Body of pancreas (tissue), 4 donors: Measurements from ENCODE around the gene RBM44. TPM values are rescaled to one million over a fixed set of nuclear protein-coding genes. Genes with fewer than 3 reads are reported as not detected.
"Not testable (repeated sequence)": the region's sequence is repeated elsewhere in the genome, so short reads cannot be mapped to it uniquely, and the experiment has no call there.

ENCODE experiments used
- ATAC-seq: fragments of 150-250 bp; one replicate; pipeline ENCODE4 v1.9.1; 2016
- DNase-seq, 4 donors: peaks; one replicate each; pipeline ENCODE4 v3.0.0-alpha.2; 2019
- H3K27ac ChIP-seq, 4 donors: fragments of 200-600 bp; sonication (generic); 1 replicate in 3 of 4; 2 replicates in 1 of 4; pipeline versions ENCODE4 v1.5.1 to v1.6.1; 2016 to 2019; ENCODE audit warnings: mild to moderate bottlenecking in 1 of 4, mixed read lengths in 1 of 4, moderate library complexity in 1 of 4
- H3K27me3 ChIP-seq, 2 donors: fragments of 200-600 bp; sonication (generic); one replicate each; pipeline ENCODE4 v1.6.0; 2016; ENCODE audit warnings: mild to moderate bottlenecking in 1 of 2
- H3K36me3 ChIP-seq, 2 donors: fragments of 200-600 bp; sonication (generic); replicated peaks in 1 of 2; 2 replicates each; pipeline ENCODE4 v1.5.1; 2016; ENCODE audit warnings: low read depth in 2 of 2; ENCODE audit not compliant: insufficient read depth in 1 of 2
- H3K4me1 ChIP-seq: fragments of 200-600 bp; sonication (generic); one replicate; pipeline ENCODE4 v1.6.0; 2016
- H3K4me3 ChIP-seq, 2 donors: fragments of 200-600 bp; sonication (generic); 1 replicate in 1 of 2; 2 replicates in 1 of 2; pipeline ENCODE4 v1.5.1; 2016 to 2019
- H3K9me3 ChIP-seq, 3 donors: fragments of 200-600 bp; sonication (generic); 1 replicate in 2 of 3; 2 replicates in 1 of 3; pipeline ENCODE4 v1.5.1; 2016
- POLR2A ChIP-seq, 3 donors: fragments of 450-650 bp; IDR thresholded peaks; one replicate each; pipeline ENCODE4 v1.6.1; 2016; ENCODE audit warnings: antibody characterized with exemption in 3 of 3, mild to moderate bottlenecking in 2 of 3
- WGBS, 2 donors: methylation state at CpG; one replicate each; pipeline ENCODE4 v1.1.5; 2017; 5-methylcytosine and 5-hydroxymethylcytosine counted together
- intact Hi-C: fragments of 100-400 bp; cut with DNase I; formaldehyde crosslinking; loops from one replicate; pipeline ENCODE4 v1.15.1; 2023
- total RNA-seq, 2 donors: library from RNA; depleted of rRNA; stranded (reverse); fragments of >200 nt; gene quantifications; one replicate each; pipeline ENCODE4 v1.1.0, GENCODE V29; 2016
- TF ChIP-seq, protein P1 (sequence below), 7 experiments: fragments of 450-650 bp in 4 of 7; fragments of 200-600 bp in 3 of 7; sonication (generic) in 3 of 7; IDR thresholded peaks; one replicate each; pipeline ENCODE4 v1.5.1; 2016 to 2019; ENCODE audit warnings: antibody characterized with exemption in 7 of 7

The RBM44 gene, protein sequence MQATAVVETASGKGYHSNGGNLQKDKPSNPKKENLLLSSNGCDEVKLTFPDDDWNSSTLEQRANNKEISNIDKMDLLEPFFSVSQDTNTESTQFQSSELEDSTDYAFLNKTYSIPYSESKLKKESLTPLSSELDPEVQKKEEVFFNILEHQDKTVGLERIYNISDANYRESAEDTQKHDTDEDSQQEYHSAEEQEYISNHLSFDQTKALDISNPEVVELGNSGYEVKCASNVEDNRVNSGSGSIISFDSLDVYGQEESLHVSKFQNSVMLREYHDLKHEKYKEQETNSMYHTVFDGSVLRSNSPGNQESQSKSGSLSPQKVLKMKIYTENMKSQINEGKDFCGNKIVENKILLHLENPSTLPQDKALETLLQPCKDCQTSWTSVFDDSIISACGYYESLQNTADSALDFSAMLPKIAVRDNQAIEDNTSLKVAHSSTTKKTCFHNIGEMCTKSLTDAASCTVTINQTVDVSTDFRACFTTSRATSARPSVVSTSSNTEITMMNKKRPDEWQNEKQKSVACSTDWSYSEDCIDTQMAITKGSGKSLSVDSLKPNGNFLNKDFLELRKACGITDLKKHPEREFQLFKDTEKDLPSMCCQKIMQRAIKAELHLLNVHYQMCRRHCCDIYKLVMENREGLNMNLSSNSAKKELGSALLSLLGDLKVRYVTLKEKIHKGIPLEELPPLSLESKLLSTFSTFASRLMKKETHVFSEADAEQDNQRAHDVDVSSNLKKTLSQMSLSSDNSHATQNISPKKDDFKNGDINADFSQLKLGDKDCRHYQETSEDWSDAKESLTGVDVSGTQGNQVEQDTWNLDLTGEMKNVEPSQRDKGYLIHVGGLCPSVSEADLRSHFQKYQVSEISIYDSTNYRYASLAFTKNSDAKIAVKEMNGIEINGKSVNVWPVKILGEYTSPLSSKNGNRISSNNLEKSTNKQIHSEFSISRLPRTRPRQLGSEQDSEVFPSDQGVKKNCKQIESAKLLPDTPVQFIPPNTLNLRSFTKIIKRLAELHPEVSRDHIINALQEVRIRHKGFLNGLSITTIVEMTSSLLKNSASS
- 1 to 10 TPM in 1 of 2 donors, under 1 TPM in 1; 0.52 to 1.6 TPM for total RNA-seq

DNA sequence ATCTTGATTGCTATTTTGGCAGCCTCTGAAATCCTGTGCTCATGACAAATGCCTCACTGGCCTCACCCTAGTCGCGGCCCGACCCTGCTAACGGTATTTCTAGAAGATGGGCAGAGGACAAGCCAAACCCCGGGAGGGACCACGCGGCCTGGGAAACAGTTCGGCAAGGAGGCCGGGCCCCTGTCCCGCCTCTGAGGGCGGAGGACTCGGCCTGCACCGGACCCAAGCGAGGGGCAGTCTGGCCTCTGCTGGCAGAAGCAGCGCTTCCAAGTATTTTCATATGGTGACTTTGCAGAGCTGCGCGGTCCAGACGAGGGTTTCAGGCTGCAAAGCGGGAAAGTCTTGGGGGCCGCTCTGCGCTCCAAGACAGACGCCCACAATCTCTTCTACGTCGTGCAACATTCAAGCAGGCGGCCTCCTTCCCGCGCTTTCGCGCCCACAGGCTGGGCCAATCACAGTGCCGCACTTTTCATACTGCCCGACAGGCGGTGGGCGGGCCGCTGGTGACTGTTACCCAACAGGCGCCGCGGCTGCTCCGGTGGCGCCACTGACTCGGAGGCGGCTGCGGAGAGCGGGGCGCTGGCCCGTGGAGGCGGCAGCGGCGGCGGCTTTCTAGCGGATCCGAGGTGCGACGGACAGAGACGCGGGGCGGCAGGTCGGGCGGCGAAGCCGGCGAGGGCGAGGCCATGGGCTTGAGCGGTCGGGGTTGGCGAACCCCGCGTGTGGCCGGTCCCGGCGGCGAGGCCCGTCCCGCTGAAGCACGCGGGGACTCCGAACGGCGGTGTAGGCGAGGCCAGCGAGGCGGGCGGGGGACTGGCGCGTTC lies at the start of gene RBM44:
Gene RBM44, plus strand, starts transcription at position 544 of the 824 bp plus-strand sequence. CDS start 14,831 bp downstream, outside the sequence.
- no peak for DNase-seq
- no peaks in the 10 kb centered on the region for H3K4me1 ChIP-seq
- intact Hi-C loops: no loop called here
- no peaks in the 10 kb centered on the region for H3K27me3 ChIP-seq
- TF ChIP-seq, protein P1, sequence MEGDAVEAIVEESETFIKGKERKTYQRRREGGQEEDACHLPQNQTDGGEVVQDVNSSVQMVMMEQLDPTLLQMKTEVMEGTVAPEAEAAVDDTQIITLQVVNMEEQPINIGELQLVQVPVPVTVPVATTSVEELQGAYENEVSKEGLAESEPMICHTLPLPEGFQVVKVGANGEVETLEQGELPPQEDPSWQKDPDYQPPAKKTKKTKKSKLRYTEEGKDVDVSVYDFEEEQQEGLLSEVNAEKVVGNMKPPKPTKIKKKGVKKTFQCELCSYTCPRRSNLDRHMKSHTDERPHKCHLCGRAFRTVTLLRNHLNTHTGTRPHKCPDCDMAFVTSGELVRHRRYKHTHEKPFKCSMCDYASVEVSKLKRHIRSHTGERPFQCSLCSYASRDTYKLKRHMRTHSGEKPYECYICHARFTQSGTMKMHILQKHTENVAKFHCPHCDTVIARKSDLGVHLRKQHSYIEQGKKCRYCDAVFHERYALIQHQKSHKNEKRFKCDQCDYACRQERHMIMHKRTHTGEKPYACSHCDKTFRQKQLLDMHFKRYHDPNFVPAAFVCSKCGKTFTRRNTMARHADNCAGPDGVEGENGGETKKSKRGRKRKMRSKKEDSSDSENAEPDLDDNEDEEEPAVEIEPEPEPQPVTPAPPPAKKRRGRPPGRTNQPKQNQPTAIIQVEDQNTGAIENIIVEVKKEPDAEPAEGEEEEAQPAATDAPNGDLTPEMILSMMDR (IDR thresholded peaks at IDR 0.05): no peak
- TF ChIP-seq POLR2A (IDR thresholded peaks at IDR 0.05): no peak
- H3K36me3 ChIP-seq: no peaks in the 10 kb centered on the region
- H3K27ac ChIP-seq: no peak within 1 kb of the TSS
- no peak for ATAC-seq
- no peak within 1 kb of the TSS for H3K4me3 ChIP-seq
- H3K9me3 ChIP-seq: no peaks in the 10 kb centered on the region
- 80 to 83% methylated on average over 39 to 84 of the region's 84 CpGs for WGBS, 2 donors

DNA sequence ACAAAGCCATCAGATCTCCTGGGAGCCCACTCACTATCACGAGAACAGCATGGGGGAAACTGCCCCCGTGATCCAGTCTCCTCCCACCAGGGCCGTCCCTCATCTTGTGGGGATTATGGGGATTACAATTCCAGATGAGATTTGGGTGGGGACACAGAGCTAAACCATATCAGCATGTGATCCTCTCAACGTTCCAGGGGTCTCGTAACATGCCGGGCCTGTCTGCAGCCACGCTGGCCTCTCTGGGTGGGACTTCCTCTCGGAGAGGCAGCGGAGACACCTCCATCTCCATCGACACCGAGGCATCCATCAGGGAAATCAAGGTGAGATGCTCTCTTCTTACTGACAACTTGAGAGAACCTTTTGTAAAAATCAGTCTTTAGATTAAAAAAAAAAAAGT lies 49.6 kb upstream of the RBM44 start:
- no peaks in the 10 kb centered on the region for H3K9me3 ChIP-seq
- H3K27me3 ChIP-seq: no peaks in the 10 kb centered on the region
- WGBS, 2 donors: 91 to 95% methylated on average over 11 of the region's 11 CpGs
- TF ChIP-seq, protein P1 (IDR thresholded peaks at IDR 0.05): no peak
- no peak for TF ChIP-seq POLR2A (IDR thresholded peaks at IDR 0.05)
- ATAC-seq (no peak), DNase-seq (no peak)
- peaks cover 11% of the 10 kb centered on the region for H3K4me1 ChIP-seq
- peaks cover 0 to 15% of the 10 kb centered on the region in 2 donors for H3K36me3 ChIP-seq
- H3K4me3 ChIP-seq: no peak overlapping the region
- intact Hi-C loops: loop anchor here (10.0 kb wide), 1 partner anchor 164 kb away; no protein-coding TSS in a partner anchor
- no peak overlapping the region for H3K27ac ChIP-seq

DNA sequence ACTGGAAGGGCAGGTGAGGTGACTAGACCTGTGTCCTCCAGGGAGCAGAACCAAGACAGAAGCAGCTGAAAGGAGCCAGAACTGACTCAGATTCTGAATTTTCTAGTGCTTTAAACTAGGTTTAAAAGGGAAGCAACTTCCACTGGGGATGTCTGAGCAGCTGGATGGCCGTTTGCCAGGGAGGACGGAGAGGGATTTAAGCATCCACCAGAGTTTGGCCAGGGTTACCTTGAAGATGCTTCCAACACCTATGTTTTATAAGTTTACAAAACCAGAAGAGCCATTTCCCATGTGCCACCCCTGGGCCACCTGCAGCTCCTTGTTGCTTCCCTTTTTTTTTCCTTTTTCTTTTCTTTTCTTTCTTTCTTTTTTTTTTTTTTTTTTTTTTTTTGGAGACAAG lies 48.6 kb upstream of the RBM44 start:
- H3K4me3 ChIP-seq: no peak overlapping the region
- intact Hi-C loops: loop anchor here (10.0 kb wide), 1 partner anchor 165 kb away; no protein-coding TSS in a partner anchor
- TF ChIP-seq POLR2A (IDR thresholded peaks at IDR 0.05): no peak
- TF ChIP-seq, protein P1 (IDR thresholded peaks at IDR 0.05): no peak
- H3K4me1 ChIP-seq: peaks cover 1% of the 10 kb centered on the region
- no peaks in the 10 kb centered on the region for H3K9me3 ChIP-seq
- H3K36me3 ChIP-seq: peaks cover 0 to 19% of the 10 kb centered on the region in 2 donors
- 75 to 76% methylated on average over 2 of the region's 2 CpGs for WGBS, 2 donors
- H3K27ac ChIP-seq: no peak overlapping the region
- no peak for ATAC-seq
- no peaks in the 10 kb centered on the region for H3K27me3 ChIP-seq
- DNase-seq: no peak

DNA sequence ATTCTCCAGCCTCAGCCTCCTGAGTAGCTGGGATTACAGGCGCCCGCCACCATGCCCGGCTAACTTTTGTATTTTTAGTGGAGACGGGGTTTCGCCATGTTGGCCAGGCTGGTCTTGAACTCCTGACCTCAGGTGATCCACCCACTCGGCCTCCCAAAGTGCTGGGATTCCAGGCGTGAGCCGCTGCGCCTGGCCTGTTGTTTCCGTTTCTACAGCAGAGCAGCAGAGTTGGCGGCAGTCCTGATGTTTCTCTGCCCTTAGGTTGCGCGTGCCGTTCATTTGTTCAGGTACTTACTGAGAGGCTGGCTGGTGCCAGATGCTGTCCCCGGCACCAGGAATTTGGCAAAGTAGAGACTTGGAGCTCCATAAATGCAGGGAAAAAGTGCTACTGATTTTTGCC lies 48.1 kb upstream of the RBM44 start:
- H3K4me3 ChIP-seq, ATAC-seq, H3K27me3 ChIP-seq, DNase-seq, H3K9me3 ChIP-seq, H3K4me1 ChIP-seq, intact Hi-C loops, H3K27ac ChIP-seq: not testable (repeated sequence)
- peaks cover 0 to 19% of the 10 kb centered on the region in 2 donors for H3K36me3 ChIP-seq
- 90 to 94% methylated on average over 14 to 15 of the region's 15 CpGs for WGBS, 2 donors
